Esophagus squamous epithelium (tissue), 4 donors: Measurements from ENCODE around the gene PRKG1.
A peak's percentile ranks its signal among the peaks of the same experiment; 100 is the strongest.

Experiments
- CTCF ChIP-seq, 6 experiments: fragments of 450-650 bp in 4 of 6; fragments of 200-600 bp in 2 of 6; sonication (generic) in 2 of 6; IDR thresholded peaks; one replicate each; pipeline ENCODE4 v1.5.1; 2016 to 2019; ENCODE audit warnings: antibody characterized with exemption in 6 of 6, mild to moderate bottlenecking in 4 of 6, moderate library complexity in 4 of 6
- POLR2A ChIP-seq, 4 donors: fragments of 450-650 bp; IDR thresholded peaks; one replicate each; pipeline ENCODE4 v1.6.1; 2017; ENCODE audit warnings: antibody characterized with exemption in 4 of 4, mild to moderate bottlenecking in 4 of 4, moderate library complexity in 3 of 4

- TF ChIP-seq CTCF (IDR thresholded peaks at IDR 0.05) = peak in 5 of 6 experiments; percentile 63 to 91 (median 68)
- TF ChIP-seq POLR2A (IDR thresholded peaks at IDR 0.05) = no peak
Observed at GRCh38 chr10:52313933-52314821, 1239.9 kb downstream of the PRKG1 start, which contains the start of gene DKK1.
